ENCODE data around the gene EXD3. TPM values are rescaled to one million over a fixed set of nuclear protein-coding genes. Genes with fewer than 3 reads are reported as not detected.

The EXD3 gene
- total RNA-seq, 1 donor from 2014 or later, result 24.5 TPM

- H3K4me1 Mint-ChIP-seq (ENCODE audit: low read depth, unreplicated experiment), result peaks cover 5% of the 10 kb centered on the region
- TF ChIP-seq, protein P1, sequence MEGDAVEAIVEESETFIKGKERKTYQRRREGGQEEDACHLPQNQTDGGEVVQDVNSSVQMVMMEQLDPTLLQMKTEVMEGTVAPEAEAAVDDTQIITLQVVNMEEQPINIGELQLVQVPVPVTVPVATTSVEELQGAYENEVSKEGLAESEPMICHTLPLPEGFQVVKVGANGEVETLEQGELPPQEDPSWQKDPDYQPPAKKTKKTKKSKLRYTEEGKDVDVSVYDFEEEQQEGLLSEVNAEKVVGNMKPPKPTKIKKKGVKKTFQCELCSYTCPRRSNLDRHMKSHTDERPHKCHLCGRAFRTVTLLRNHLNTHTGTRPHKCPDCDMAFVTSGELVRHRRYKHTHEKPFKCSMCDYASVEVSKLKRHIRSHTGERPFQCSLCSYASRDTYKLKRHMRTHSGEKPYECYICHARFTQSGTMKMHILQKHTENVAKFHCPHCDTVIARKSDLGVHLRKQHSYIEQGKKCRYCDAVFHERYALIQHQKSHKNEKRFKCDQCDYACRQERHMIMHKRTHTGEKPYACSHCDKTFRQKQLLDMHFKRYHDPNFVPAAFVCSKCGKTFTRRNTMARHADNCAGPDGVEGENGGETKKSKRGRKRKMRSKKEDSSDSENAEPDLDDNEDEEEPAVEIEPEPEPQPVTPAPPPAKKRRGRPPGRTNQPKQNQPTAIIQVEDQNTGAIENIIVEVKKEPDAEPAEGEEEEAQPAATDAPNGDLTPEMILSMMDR (IDR thresholded peaks at IDR 0.05; ENCODE audit: partially characterized antibody, unreplicated experiment), result no peak
- no peak for DNase-seq
- no peaks in the 10 kb centered on the region for H3K27me3 Mint-ChIP-seq (ENCODE audit: unreplicated experiment)
- H3K4me3 Mint-ChIP-seq (ENCODE audit: unreplicated experiment), result no peak overlapping the region
- H3K9me3 Mint-ChIP-seq (ENCODE audit: unreplicated experiment), result peaks cover 4% of the 10 kb centered on the region
- no peak overlapping the region for H3K27ac Mint-ChIP-seq (ENCODE audit: unreplicated experiment)
- H3K36me3 Mint-ChIP-seq (ENCODE audit: unreplicated experiment), result no peaks in the 10 kb centered on the region
Measured at GRCh38 chr9:137309368-137310188, 113.4 kb downstream of the EXD3 start.

- Mint-ChIP-seq H3K27me3 (ENCODE audit: unreplicated experiment) (no peaks in the 10 kb centered on the region), H3K4me1 (ENCODE audit: low read depth, unreplicated experiment) (peaks cover 3% of the 10 kb centered on the region), H3K36me3 (ENCODE audit: unreplicated experiment) (no peaks in the 10 kb centered on the region), H3K9me3 (ENCODE audit: unreplicated experiment) (peaks cover 4% of the 10 kb centered on the region), H3K4me3 (ENCODE audit: unreplicated experiment) (no peak overlapping the region), H3K27ac (ENCODE audit: unreplicated experiment) (peak overlapping the region; percentile 38)
- TF ChIP-seq, protein P1 (IDR thresholded peaks at IDR 0.05; ENCODE audit: partially characterized antibody, unreplicated experiment), result no peak
- DNase-seq, result peak; percentile 69
Measured at GRCh38 chr9:137308057-137308619, 114.8 kb downstream of the EXD3 start.

- Mint-ChIP-seq H3K4me1 (ENCODE audit: low read depth, unreplicated experiment) (peaks cover 3% of the 10 kb centered on the region), H3K27me3 (ENCODE audit: unreplicated experiment) (no peaks in the 10 kb centered on the region), H3K36me3 (ENCODE audit: unreplicated experiment) (no peaks in the 10 kb centered on the region), H3K4me3 (ENCODE audit: unreplicated experiment) (no peak overlapping the region), H3K9me3 (ENCODE audit: unreplicated experiment) (peaks cover 4% of the 10 kb centered on the region), H3K27ac (ENCODE audit: unreplicated experiment) (no peak overlapping the region)
- TF ChIP-seq, protein P1 (IDR thresholded peaks at IDR 0.05; ENCODE audit: partially characterized antibody, unreplicated experiment), result no peak
- DNase-seq, result no peak
Measured at GRCh38 chr9:137307255-137308056, 115.5 kb downstream of the EXD3 start.

GRCh38 chr9:137306850-137307254 is 116.1 kb downstream of the EXD3 start:
- Mint-ChIP-seq H3K4me3 (ENCODE audit: unreplicated experiment) (no peak overlapping the region), H3K36me3 (ENCODE audit: unreplicated experiment) (no peaks in the 10 kb centered on the region), H3K9me3 (ENCODE audit: unreplicated experiment) (peaks cover 4% of the 10 kb centered on the region), H3K27ac (ENCODE audit: unreplicated experiment) (no peak overlapping the region), H3K4me1 (ENCODE audit: low read depth, unreplicated experiment) (peaks cover 3% of the 10 kb centered on the region), H3K27me3 (ENCODE audit: unreplicated experiment) (no peaks in the 10 kb centered on the region)
- TF ChIP-seq, protein P1 (IDR thresholded peaks at IDR 0.05; ENCODE audit: partially characterized antibody, unreplicated experiment), result no peak
- DNase-seq, result peak; percentile 24

All from glutamatergic neuron (in vitro differentiated cells).